Measurements from ENCODE around the gene DSCAML1.
"Not testable (repeated sequence)": the region's sequence is repeated elsewhere in the genome, so short reads cannot be mapped to it uniquely, and the experiment has no call there.

DSCAML1 gene

DNA sequence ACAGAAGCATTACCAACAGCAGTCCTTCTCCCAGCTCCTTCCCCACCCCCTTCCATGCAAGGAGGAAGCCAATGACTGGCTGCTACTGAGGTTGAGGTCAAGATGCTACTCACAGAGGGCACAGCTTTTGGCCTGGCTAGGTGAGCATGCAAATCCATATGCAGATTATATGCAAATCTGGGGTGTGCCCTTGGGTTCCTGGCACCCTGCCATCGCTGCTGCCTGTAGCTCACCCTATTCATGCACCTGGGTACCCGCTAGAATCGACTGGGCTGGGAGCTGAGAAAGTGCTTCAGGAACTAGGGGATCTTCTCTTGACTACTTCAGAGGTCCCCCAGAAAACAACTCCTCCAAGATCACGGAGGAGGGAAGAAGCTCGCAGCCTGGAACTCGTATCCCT, 4.0 kb downstream of the DSCAML1 start:
- no peak for DNase-seq (ENCODE audit: low spot score)

GRCh38 chr11:117792241-117792640, 4.8 kb downstream of the DSCAML1 start:
- DNase-seq (ENCODE audit: low spot score) = no peak

DNA sequence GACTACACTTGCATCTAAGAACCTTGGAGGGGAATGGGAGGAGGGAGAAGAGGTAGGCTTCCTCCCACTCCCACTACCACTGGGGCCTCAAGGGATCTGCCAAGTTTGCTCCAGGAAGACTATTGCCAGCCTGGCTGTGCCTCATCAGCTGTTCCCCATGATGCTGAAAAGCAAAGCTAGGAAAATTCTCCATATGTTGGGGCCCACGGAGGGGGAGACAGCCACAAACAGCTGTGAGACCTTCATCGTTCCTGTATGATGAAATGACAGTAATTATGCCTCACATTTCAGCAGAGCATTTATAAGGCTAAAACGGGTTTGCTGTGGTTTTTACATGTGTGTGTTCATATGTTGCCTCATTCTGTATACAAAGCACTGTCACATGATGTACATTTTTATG, 6.7 kb downstream of the DSCAML1 start:
- DNase-seq (ENCODE audit: low spot score) = no peak

DNA sequence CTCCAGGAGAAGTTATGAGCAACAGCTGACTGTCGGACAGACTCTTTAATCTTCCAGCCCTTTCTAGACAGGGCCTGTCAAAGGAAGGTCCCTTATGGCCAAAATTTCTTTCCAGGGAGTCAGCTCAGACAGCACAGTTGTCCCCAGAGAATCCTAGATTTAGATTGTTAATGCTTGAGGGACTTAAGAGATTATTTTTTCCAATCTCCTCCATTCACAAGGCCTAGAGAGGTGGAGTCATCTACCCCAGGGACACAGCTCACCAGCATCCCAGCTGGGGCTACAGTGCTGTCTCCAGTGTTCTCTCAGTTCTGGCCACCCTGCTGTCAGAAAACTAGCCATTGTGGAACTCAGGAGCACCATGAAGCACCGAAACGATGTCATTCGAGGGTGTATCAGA, 7.8 kb downstream of the DSCAML1 start:
- no peak for DNase-seq (ENCODE audit: low spot score)

GRCh38 chr11:117786135-117786870, 10.7 kb downstream of the DSCAML1 start:
- DNase-seq (ENCODE audit: low spot score) = no peak

DNA sequence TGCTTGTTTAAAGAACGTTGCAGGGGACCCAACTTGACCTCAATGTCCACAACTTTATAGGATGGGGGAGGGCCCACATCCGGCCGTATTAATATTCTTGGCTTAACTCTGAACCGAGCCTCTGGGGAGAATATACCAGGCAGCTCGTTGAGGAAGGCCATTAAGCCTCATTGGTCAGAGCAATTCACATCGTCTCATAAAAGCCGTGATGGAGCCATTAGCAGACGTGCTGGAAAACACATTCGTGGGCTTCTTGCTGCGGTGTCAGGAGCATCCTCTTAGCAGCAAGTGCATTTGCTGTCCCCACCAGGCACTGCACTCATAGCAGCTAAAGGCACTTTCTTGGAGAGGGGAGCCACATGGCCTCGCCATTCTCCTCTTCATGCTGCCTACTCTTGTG, 14.9 kb downstream of the DSCAML1 start:
- no peak for DNase-seq (ENCODE audit: low spot score)

- DNase-seq (ENCODE audit: low spot score) = no peak
These were observed 15.4 kb downstream of the DSCAML1 start for GRCh38 chr11:117781627-117782026.

DNA sequence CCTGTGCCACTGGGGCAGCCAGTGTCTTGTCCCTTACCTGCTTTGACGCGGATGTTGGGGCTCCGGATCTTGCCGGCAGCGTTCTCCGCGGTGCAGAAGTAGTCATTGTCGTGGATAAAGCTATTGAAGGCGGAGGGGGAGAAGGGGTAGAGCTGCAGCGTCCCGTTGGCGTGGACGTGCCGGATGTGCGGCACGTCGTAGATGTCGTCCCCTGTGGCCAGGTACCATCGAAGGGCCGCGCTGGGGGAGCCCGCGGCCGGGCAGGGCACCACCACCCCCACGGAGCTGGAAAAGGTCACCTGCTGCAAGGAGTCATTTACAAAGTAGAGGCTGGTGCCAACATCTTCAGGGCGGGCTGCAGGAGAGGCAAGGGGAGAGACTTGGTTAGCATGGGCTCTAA, 16.6 kb downstream of the DSCAML1 start:
- DNase-seq (ENCODE audit: low spot score) = no peak

DNA sequence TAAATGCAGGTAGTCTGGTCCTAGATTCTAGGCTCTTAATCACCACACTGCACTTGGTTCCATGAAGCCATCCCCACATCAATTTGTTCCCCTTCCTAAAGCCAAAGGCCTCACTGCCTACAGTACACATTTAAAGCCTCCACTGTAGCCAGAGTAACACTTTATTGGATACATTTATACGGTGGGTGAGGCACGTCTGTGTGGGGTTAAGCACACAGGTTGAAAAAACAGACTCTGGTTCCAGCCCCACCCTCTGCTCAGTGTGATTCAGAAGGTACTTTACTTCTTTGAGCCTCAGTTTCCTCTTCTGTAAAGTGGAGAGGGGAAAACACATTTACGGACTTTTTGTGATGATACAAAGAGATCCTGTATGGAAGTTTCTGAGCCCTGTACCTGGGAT, 22.5 kb downstream of the DSCAML1 start:
- no peak for DNase-seq (ENCODE audit: low spot score)

- DNase-seq (ENCODE audit: low spot score) = no peak
These were observed 24.7 kb downstream of the DSCAML1 start for GRCh38 chr11:117772360-117772759.

DNA sequence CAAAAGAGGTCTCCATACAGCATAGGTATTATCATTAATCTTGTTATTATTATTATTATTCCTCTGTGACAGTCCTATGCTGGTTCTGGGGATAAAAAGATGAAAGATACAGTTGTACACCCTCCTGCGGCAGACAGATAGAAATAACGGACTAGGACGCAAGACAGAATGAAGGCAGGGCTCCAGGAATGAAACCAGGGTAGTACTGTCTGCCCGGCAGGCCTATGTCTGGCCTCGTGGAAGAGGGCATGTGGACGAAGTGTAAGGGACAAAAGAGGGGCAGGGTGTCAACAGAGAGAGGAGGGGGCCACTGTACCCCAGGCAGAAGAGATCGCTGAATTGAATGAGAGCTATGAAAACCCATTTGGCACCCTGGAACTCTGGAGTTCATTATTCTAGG, 25.2 kb downstream of the DSCAML1 start:
- no peak for DNase-seq (ENCODE audit: low spot score)

DNA sequence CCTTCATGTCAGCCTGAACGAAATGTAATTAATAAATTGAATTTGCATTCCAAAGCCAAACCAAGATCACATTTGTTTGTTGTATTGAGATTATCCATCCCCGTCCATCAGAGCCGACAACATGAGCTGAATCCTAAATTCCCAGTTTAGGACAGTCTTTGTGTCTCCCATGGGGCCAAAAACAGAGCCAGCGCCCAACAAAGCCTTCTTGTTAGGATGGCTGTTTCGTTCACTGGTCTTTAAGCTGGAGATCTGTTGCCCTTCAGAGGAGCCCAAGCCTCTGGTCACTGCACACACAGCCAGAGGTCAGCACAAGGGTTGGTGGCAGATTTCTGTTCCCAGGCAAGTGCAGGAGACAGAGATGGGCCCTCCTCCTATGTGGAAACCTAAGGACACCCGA, 25.8 kb downstream of the DSCAML1 start:
- DNase-seq (ENCODE audit: low spot score) = no peak

GRCh38 chr11:117770061-117770460, 27.0 kb downstream of the DSCAML1 start:
- no peak for DNase-seq (ENCODE audit: low spot score)

DNA sequence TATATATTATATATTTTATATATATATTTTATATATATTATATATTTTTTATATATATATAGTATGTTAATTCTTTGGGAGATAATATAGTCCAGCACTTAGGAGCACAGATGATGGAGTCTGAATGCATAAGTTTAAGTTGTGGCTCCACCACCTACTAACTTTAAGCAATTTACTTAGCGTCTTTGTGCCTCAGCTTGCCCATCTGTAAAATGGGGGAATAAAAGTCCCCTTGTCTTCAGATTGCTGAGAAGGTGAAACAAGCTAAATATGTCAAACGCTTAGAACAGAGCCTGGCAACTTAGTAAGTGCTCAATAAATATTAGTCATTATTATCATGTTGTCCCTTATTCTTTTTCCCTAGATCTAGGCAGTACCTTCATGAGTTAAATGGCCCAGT, 27.5 kb downstream of the DSCAML1 start:
- no peak for DNase-seq (ENCODE audit: low spot score)

GRCh38 chr11:117768506-117768905, 28.5 kb downstream of the DSCAML1 start:
- no peak for DNase-seq (ENCODE audit: low spot score)

DNA sequence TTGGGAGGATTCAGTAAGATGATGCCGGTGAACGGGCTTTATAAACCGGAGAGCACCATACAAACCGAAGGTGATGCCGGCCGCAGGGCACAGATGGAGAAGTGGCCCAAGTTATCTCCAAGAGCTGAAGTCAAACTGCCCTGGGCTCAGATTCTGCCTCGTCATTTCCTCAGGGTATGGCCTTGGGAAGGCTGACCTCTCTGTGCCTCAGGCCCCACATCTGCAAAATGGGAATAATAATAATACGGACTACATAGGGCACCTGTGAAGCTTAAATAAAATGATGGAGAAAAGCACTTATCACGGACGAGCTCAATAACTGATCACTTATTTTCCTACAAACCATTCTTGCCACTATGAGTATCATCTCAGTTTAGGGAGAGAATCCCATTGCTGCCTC, 29.9 kb downstream of the DSCAML1 start:
- DNase-seq (ENCODE audit: low spot score) = no peak

DNA sequence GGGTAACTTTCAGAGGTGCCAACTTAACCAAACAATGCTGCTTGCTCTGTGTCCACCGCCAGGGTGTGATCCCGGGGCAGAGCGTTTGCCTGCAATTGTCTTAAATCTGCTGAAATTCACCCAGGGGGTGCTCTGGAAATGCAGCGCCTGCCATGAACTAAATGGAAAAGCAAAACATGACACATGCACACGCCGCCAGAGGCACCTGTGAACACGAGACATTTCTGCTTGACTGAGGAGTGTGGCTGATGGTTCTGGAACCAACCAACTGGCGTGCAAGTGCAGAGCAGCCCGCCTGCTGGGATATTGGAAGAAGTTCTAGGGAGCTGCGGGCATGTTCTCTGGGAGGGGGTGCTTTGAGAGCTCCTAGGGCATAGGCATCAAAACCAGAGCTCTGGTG, 30.4 kb downstream of the DSCAML1 start:
- DNase-seq (ENCODE audit: low spot score) = no peak

DNA sequence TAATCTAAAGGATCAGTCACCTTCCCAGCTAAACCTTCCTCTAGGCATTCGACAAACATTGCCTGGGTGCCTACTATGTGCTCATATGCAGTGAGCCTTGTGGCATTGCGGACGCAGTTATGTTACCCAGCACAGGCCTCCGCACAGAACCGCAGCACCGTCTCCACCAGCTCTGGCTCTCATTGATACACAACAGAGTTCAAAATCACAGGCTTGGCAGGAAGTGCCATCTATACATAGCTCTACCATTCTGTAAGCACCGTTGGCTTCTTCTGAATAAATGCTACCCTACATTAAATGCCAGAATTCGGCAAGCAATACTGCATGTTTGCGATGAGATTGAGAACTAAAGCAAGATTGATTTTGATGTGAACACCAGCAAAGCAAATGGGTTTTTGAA, 31.0 kb downstream of the DSCAML1 start:
- no peak for DNase-seq (ENCODE audit: low spot score)

DNA sequence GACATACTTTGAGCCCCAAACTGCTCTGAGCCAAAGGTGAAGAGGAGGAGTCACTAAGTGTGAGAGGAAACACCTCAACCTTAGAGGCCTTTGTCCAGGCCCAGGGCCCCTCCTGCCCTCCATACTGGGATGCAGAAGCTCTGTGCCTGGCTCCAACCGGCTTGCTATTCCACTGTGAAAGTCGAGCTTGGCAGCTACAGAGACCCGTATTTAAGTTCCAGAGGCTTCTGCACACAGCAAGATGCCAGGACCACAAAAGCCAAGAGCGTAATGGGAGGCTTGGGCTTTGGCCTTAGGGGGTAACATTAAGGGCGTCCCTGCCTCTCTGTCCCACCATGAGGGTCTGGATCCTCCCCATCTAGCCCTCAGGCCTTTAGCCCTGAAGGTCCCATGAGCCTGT, 31.9 kb downstream of the DSCAML1 start:
- no peak for DNase-seq (ENCODE audit: low spot score)

- DNase-seq (ENCODE audit: low spot score) = not testable (repeated sequence)
These were observed 33.6 kb downstream of the DSCAML1 start for GRCh38 chr11:117763465-117763864.

DNA sequence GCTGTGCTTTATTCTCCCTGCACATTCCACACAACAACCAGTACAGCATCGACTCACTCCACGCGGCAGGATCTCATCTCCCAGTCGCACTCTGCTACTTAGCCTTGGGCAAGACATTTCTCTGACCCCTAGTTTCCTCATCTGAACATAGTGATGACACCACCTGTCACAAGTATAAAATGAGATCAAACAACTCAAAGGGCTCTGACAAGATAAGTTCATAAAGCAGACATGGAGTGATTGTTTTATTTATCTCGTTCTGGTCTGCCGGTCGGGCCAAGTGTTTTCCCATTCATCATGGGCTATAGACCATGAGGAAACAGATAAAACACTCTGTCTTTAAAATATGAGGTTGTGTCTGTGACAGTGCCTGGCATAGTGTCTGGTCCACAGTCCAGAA, 35.0 kb downstream of the DSCAML1 start:
- no peak for DNase-seq (ENCODE audit: low spot score)

GRCh38 chr11:117759305-117759704, 37.7 kb downstream of the DSCAML1 start:
- DNase-seq (ENCODE audit: low spot score) = no peak

DNA sequence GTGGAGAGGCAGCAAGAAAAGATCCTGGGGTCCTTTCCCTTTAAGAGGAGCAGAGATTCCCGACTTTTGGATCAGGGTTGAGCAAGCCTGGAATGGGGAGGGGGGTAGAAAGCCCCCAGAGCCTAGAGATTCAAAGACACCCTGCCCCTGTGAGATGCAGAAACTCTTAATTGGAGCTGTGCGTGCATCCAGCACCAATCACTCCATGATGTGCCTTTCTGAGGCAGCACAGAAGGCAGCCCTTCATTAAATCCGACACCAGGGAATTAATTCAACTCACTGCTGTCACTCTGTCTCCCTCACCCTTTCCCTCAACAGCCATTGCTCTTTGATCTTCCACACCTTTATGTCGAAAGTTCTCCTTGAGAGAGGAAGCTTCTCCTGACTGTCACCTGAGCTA, 43.0 kb downstream of the DSCAML1 start:
- no peak for DNase-seq (ENCODE audit: low spot score)

GRCh38 chr11:117752721-117753237, 44.2 kb downstream of the DSCAML1 start:
- no peak for DNase-seq (ENCODE audit: low spot score)
